ENCODE measurements around the gene TRIM56. TPM values are rescaled to one million over a fixed set of nuclear protein-coding genes. Genes with fewer than 3 reads are reported as not detected.

The TRIM56 gene, protein sequence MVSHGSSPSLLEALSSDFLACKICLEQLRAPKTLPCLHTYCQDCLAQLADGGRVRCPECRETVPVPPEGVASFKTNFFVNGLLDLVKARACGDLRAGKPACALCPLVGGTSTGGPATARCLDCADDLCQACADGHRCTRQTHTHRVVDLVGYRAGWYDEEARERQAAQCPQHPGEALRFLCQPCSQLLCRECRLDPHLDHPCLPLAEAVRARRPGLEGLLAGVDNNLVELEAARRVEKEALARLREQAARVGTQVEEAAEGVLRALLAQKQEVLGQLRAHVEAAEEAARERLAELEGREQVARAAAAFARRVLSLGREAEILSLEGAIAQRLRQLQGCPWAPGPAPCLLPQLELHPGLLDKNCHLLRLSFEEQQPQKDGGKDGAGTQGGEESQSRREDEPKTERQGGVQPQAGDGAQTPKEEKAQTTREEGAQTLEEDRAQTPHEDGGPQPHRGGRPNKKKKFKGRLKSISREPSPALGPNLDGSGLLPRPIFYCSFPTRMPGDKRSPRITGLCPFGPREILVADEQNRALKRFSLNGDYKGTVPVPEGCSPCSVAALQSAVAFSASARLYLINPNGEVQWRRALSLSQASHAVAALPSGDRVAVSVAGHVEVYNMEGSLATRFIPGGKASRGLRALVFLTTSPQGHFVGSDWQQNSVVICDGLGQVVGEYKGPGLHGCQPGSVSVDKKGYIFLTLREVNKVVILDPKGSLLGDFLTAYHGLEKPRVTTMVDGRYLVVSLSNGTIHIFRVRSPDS
- total RNA-seq, result 12.6 and 13.3 TPM in 2 replicates

GRCh38 chr7:101085162-101085964 is at the start of gene TRIM56:
Gene TRIM56, plus strand, starts transcription at chr7:101085481. Its CDS starts 1,832 bp downstream, at chr7:101087313.

GRCh38 chr7:101126651-101127459 is 41.6 kb downstream of the TRIM56 start, which contains the start of gene SERPINE1:
Gene SERPINE1, plus strand, starts transcription at chr7:101127104. Its CDS starts 1,290 bp downstream, at chr7:101128394.

Other genes starting within 250 kb of the TRIM56 start
- 12.7 and 18.8 TPM in 2 replicates for gene SLC12A9, start 232.8 kb upstream of the TRIM56 start, total RNA-seq
- gene TRIP6, start 218.1 kb upstream of the TRIM56 start, total RNA-seq, result 84.1 and 115 TPM in 2 replicates
- gene SRRT, start 210.4 kb upstream of the TRIM56 start, total RNA-seq, result 35.5 and 36.9 TPM in 2 replicates
- 2.5 and 7.7 TPM in 2 replicates for gene UFSP1, start 195.8 kb upstream of the TRIM56 start, total RNA-seq
- gene ACHE, start 189.6 kb upstream of the TRIM56 start, total RNA-seq, result not detected in 2 replicates
- not detected in 2 replicates for gene MUC3A, start 135.9 kb upstream of the TRIM56 start, total RNA-seq
- 0.54 TPM in 1 of 2 replicates, not detected in the other for gene MUC12, start 115.9 kb upstream of the TRIM56 start, total RNA-seq
- not detected in 2 replicates for gene MUC17, start 65.4 kb upstream of the TRIM56 start, total RNA-seq
- gene SERPINE1, start 41.6 kb downstream of the TRIM56 start, total RNA-seq, result 408 and 426 TPM in 2 replicates
- 70.8 and 76.5 TPM in 2 replicates for gene AP1S1, start 69.0 kb downstream of the TRIM56 start, total RNA-seq
- not detected in 2 replicates for gene VGF, start 80.1 kb downstream of the TRIM56 start, total RNA-seq
- not detected in 2 replicates for gene NAT16, start 94.8 kb downstream of the TRIM56 start, total RNA-seq
- gene MOGAT3, start 115.6 kb downstream of the TRIM56 start, total RNA-seq, result not detected in 2 replicates
- gene PLOD3, start 132.1 kb downstream of the TRIM56 start, total RNA-seq, result 53.9 and 58.8 TPM in 2 replicates
- 111 and 124 TPM in 2 replicates for gene ZNHIT1, start 132.7 kb downstream of the TRIM56 start, total RNA-seq
- 4.4 TPM in 2 replicates for gene CLDN15, start 152.3 kb downstream of the TRIM56 start, total RNA-seq
- gene FIS1, start 159.6 kb downstream of the TRIM56 start, total RNA-seq, result 178 and 185 TPM in 2 replicates
- gene IFT22, start 236.3 kb downstream of the TRIM56 start, total RNA-seq, result 25.0 and 27.6 TPM in 2 replicates

Measured in cardiac ventricle fibroblast (primary cell).